ENCODE results near the gene PDE1C.

- TF ChIP-seq, protein P1, sequence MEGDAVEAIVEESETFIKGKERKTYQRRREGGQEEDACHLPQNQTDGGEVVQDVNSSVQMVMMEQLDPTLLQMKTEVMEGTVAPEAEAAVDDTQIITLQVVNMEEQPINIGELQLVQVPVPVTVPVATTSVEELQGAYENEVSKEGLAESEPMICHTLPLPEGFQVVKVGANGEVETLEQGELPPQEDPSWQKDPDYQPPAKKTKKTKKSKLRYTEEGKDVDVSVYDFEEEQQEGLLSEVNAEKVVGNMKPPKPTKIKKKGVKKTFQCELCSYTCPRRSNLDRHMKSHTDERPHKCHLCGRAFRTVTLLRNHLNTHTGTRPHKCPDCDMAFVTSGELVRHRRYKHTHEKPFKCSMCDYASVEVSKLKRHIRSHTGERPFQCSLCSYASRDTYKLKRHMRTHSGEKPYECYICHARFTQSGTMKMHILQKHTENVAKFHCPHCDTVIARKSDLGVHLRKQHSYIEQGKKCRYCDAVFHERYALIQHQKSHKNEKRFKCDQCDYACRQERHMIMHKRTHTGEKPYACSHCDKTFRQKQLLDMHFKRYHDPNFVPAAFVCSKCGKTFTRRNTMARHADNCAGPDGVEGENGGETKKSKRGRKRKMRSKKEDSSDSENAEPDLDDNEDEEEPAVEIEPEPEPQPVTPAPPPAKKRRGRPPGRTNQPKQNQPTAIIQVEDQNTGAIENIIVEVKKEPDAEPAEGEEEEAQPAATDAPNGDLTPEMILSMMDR (conservative IDR thresholded peaks at IDR 0.05 in 1 of 2, IDR thresholded peaks at IDR 0.05 in 1 of 2; ENCODE audit: low read depth in 1 of 2, low read length in 2 of 2): no peak
- no peak for TF ChIP-seq EZH2 (IDR thresholded peaks at IDR 0.05; ENCODE audit: low read length, missing control alignments)
These were observed 305.7 kb downstream of the PDE1C start for GRCh38 chr7:31764462-31764861.
